Left renal pelvis (tissue), 4 donors: ENCODE measurements around the gene YOD1. TPM values are rescaled to one million over a fixed set of nuclear protein-coding genes. Genes with fewer than 3 reads are reported as not detected.

Experiments used
- DNase-seq, 4 donors: peaks; one replicate each; pipeline ENCODE4 v3.0.0-alpha.2; 2013; ENCODE audit warnings: low read depth in 4 of 4, low spot score in 3 of 4
- polyA plus RNA-seq, 4 donors: library from polyadenylated mRNA; unstranded; fragments of 120-200 nt; gene quantifications; one replicate each; pipeline ENCODE4 v1.2.1, GENCODE V29; 2013; ENCODE audit not compliant: insufficient read length in 4 of 4

YOD1 gene
- polyA plus RNA-seq, 4 donors = 9.9 to 18.8 (median 14.4) TPM

DNA sequence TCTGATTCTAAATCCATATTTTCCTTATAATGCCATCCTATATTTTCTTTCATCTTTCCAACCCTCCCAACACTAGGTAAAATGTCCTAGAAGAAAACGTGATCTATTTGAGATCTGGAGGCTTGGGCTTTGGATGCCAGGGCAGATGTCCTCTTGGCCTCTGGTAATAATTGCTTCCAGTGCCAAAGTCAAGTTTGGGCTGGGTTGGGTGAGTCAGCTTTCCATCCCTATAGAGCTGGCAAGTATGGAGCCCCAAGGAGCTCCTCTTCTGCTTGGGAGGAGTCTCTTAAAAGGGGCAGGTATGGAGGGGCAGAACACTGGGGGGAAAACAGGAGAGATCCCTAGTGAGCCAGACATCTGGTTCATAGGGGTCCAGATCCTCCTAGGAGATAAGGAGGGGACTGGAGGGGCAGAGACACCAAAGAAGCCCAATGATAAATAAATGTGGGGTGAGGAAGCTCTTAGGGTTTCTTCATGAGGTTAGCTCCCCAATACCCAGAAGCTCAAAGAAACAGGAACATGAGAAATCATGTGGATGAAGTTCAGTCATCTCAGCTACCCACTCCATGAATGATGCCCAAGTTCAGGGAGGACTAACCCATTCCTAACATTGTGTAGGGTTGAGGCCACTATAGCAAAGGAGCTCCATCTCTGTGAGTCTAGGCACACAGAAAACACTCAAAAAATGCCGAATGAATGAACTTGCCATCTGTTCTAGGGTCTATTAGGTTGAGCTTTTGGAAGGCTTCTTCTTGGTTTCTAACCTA, 21.9 kb downstream of the YOD1 start:
- DNase-seq = no peak

DNA sequence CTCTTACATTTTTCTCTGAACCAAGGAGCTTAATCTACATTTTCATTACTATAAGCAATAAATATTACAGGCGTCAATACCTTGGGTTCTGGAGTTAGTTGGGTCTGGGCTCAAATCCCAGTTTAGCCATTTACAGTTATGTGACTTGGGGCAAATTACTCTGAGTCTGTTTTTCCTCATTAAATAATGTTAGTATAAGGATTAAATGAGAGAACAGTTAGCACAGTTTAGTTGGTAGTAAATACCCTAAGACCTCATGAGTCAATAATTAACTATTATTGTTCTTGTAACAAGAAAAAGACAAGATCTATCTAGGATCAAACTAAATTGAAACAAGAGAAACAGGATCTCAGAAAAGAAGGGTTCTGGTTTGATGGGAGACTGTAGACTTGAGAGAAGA, 23.1 kb downstream of the YOD1 start:
- DNase-seq = no peak

DNA sequence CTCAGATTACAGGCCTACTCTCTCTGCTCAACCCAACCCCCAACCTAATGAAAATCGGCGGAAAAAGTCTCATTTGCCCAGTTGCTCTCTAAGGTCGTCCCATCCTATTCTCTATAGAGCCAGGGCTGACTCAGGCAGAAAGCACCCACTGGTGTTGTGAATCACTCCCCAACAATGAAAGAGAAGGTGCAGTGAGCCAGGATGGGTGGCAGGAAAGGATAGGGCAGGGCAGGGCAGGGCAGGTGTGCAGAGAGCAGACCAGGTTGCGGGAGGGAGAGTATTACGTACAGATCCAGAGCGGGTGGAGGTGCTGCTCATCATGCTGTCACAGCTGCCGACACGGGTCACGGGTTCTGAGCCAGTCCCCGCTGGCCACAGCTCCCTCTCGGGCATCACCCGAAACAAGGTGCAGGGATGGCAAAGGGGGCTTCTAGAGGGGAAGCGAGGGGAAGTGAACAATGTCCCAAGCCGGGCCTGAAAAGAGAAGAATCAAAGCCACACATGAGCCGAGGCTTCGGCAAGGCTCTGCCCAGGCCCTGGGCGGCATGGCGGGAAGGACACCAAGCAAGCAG, 23.7 kb downstream of the YOD1 start:
- no peak for DNase-seq

DNA sequence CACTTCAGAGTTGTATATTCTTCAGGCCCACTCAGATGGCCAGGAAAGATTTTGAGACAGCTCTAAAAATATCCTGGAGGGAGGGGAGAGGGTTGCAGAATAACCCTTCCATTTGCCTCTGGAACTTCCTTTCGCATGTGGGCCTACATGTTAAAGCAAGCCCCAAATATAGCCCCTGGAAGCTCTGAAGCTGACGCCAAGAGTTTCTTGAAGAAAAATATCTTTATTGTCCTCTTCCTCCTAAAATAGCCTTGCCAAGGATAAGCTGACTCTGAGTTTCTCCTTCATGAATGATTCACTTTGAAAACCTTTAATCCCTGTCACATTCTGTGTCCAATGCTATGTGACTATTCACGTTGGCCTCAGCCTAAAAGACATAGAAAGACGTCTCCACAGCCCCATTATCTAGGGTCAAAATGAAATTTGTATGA, 24.9 kb downstream of the YOD1 start:
- DNase-seq = no peak

DNA sequence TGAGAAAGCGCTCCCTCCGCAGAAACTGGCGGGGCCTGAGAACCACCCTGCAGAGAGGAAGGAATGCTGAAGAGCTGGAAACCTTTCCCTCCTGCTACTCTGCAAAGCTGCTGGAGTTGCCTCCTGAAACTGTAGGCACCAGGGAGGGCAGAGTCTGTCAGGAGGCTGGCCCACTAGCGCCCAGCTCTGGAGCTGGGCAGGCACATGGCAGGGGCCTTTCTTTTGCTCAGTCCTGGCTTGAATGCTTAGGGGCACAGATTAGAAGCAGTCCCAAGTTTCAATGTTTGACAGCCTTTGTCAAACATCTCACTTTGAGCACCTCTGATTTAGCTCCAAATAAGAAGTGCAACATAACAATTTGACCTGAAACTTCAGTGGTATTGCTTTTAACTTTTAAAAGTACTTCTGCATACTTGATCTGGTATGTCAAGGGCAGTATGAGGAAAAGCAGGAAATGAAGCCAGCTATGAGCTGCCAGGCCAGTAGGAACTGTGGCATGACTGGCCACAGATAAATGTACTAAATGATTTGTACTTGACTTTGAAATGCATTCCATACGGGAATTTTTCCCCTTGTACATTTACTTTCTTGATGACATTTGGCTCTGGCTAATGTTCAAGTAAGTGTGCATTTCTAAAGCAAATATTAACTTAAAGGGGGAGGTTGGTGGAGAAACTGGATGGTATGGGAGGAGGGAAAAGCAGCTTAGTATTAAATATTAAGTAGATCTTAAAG, 25.7 kb downstream of the YOD1 start:
- no peak for DNase-seq

DNA sequence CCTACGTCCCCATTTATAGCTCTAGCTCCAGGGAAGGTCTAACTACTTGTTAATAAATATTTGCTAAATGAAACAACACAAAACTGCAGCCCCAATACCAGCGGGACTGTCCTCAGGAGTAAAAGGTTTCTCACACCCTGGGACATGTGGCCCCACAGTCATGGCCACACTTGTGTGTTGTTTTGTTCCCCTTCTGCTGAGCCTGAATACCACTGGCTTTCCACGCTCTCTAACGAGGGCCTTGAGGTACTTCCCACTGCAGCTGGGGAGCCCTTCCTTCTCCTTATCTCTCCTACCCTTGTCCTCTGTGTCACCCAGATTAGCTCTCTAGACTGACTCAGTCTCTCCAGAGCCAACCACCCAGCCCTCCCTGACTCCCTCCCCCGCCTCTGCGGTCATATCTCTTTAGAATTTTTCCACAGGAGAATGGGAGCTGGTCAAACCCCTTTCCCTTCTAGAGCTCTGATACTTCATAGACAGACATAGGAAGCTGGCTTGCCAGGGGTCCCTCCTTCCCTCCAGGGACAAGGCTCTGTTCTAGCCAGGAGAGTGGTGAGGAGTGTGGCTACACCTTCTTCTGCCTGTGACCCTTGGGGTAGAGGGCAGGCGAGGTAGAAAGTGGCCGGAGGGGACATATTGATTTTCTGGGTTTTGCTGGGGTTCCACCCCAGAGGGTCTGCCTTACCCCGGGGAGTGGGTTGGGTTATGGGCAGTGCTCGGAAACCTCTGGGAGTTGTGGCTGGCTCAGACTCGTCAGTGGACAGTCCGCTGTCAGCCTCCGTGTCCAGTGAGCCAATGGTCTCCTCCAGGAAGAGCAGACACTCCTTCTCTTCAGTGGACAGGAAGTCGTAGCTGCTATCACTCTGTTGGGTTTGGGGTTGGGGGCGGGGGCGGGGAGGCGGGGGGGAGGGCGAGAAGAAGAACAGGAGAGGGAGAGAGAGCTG, 26.5 kb downstream of the YOD1 start:
- DNase-seq = no peak

DNA sequence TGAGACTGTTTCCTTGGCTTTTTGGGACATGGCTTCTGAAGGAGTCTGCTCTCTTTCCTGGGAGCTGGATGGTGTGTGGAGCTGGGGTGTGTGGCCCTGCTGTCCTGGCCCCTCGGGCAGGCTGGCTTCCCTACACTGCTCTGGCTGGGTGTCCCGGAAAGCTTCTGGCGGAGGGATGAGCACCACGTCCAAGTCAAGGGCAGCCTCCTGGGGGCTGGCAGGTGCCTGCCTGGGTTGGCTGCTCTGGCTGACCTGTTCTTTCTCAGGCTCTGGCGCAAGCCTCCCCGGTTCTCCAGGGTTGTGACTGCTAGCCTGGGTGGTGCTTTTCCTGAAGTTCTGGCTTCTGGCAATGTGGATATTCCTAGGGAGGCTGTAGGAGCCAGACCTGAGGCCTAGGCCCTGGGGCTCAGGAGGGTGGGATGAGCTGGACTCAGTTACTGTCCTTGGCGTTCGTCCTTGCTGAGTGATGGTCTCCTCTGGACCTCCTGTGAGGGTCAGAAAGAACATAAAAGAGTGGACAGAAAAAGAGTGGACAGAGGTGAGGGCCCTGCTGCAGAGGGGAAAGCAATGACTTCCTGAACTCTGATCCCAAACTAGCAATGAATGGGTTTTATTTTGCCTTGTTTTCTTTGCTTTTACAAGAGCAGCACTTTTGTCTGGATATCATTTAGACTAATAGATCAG, 27.9 kb downstream of the YOD1 start:
- DNase-seq = no peak

DNA sequence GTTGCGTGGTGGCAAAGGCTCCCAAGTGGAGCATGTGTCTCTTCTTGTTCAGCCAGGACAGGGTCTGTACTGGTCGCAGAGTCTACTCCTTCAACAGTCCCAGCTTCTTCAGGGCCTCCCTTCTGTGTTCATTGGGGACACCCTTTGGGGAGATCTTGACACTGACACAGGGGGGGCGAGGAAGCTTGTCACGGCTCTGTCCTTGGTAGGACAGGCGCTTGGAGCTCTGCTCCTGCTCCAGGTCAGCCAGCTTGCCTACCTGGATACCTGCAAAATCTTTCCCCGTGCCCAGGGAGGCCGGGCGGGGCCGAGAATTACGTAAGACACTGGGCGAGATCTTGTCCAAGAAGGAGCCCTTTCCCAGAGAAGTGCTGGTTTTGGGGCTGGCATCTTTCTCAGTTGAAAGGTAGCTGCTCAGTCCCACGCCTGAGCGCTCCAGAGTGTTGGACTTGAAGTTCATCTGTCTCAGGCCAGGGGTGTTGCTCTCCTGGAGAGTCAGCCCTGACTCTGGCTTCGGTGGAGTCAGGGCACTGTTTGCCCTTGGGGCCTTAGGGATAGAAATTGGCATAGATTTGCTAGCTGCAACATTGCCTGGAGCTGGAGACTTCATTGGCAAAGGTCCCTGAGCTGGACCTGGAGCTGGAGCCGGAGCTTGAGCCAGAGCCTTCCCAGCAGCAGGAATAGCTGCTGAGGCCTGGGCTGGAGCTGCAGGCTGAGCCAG, 29.0 kb downstream of the YOD1 start:
- no peak for DNase-seq

DNA sequence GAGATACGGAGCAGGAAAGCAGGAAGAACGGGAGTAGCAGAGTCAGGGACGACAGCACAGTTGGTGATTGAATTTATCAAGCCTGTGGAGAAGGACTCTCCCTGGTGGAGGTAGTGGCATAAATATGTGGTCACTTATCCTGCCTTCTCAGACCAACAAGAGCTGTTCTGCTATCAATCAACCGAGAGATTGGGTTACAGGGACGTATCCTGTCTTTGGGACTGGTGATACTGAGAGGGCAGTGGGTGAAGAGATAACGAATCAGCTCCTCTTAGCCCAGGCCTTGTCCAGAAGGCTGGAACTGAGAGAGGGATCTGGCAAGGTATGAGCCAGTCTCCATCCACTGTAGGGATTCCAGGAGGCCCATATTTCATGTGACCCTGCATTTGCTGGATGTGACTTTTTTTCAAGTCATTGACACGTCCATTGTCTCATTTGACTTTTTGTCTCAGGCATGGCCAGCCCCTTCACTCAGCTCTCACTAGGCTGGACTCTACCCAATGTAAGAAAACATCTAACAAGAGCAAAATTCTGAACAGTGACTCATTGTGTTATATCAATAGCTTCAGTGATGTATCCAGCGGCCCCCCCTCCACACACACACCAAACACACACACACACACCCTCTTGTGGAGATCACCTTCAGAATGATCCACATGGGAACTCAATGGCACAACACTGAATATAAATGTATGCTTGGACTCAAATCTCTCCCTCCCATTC, 29.7 kb downstream of the YOD1 start:
- no peak for DNase-seq

DNA sequence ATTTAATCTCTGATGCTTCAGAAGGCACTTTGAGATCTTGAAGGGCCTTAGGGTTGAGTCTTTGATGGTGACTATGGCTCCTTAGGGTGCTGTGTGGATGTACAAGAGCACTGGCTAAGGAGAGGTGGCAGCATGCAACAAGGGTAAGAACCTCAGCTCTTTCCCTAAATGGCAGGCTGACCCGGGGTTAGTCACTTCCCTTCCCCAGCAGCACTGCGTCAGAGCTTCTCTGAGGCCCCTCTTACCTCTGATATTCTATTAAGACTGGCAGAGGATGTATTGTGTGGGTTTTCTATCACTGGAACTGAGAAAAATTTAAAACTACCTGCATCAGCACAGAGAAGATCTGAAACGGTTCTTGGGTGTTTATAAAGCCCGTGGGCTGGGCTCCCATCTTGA, 30.3 kb downstream of the YOD1 start:
- no peak for DNase-seq

DNA sequence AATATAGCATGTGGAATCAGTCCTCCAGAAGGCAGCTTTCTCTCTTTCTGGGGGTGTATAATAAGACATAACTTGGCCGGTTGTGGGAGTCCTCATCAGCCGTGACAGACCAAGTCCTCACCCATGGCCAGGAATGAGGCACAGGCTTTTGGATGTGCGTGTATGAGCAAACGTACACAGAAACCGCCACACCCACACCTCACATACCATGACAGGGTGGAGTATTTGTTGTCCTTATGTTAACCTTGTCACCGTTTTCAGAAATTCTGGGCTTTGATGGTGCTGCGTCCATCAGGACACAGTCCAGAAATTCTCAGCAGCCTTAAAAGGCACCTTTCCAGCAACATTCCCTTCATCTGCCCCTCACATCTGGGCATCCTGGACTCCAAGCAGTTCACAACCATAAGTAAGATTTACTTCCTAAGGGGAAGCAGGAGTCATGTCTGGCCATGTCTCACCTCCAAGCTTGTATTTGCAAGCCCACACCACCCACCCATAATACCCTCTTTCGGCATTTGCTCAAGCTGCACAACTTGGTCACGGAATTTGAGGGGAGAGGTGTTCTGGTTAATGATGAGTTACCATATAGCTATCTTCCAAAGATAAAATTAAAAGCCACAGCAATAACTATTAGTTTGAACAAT, 30.8 kb downstream of the YOD1 start:
- no peak for DNase-seq

DNA sequence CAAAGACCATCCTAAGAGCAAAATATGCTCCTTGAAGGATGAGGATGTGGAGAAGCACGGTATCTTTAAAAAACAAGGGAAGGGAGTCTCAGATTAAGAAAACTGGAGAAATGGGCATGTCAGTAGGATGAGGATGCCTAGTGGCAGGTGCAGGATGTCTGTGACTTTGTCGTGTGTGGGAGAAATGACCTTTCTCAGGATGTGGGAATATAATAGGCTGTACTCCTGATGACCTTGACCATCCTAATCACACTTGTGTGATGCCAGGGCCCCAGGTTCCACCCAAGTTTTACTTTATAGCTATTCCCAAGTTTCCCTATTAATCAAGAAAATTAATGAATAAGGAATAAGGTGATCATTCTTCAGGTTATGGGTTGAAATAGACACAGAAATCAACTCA, 31.3 kb downstream of the YOD1 start:
- no peak for DNase-seq

DNA sequence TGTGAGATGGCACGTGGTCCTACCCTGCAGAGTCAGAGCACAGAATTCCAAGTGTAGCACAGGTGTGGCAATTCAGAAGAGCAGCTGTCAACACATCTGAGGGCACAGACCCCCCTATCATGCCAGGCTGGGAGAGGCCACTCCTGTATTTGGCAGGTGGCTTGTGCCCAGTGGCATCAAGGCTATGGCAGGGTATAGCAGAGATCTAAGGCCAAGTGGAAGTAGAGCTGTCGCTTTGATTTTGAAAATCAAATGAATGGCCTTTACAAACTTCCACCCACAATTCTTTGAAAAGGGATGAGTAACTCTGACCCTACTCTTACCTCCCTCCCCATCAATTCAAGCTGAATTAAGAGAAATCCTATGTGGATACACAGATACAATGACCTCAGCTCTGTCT, 31.8 kb downstream of the YOD1 start:
- no peak for DNase-seq

DNA sequence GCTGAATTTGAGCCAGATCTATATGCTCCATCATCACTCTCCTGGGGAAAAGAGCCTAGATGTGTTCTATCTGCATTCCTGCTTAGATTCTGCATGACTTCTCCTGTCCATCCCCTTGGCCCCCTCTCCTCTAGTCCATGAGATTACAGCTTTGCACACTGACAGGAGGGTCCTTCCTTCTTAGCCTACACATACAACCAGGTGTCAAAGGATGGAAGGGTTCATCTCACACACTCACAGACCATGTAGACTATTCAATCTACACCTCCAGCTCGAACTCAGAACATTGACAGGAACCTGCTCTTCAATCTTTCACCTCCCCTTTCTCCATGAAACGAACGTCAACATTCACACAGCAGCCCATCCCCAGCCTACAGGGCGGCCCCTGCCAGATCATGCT, 32.3 kb downstream of the YOD1 start:
- no peak for DNase-seq

DNA sequence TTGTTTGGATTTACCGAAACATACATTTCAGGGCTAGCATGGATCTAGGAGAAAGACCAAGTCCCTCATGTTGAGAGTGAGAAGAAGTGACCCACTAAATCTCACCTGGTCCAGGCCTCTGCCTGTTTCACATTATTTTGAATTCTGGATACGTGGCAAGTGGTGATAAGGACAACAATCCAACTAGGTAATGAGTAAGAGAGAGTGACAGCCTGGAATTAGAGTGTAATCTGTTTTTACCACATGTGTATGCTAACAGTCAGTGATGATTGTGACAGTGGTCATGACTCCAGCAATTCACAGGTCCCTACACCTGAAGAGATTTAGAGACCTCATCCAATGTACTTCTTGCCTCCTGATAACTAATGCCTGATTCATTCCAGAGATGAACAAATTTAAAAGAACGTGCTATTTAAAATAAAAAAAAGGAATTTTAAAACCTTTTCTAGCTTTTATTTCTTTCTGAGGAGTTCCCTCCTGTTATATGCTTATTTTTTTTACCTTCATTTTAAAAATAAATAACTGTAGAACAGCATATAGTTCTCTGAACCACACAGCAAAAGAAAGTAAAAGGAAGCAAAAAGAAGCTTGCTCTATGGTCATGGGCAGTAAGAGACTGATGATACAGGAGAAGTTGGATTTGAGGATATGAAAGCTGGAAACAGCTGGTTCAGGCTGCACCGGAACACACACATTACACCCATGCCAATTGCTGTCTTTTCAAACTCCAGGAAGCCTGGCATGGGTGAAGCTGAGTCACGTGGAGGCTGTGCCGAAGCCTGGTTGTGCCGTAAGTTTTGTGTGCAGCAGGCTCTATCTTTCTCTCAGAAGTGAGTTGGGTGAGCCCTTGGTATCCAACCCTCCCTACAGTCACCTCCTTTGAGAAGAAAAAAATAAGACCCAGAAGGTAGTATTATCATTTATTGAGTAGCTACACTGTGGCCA, 33.1 kb downstream of the YOD1 start:
- no peak for DNase-seq

DNA sequence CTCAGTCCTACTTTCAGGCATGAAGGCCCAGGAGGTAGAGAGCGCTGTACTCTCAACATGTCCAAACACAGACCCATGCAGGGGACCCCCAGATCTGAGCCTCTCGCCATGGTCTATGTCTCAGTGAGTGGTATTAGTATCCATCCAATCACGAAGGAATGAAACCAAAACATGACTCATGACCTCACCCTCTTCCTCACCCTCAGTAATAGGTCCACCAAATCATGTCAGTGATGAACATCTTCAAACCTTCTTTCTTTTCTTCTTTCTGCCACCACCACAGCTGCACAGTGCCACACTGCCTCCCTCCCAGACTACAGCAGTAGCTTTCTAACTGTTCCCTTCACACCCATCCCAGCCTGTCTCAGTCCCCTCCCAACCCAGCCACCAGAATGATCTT, 35.2 kb downstream of the YOD1 start:
- DNase-seq = no peak

DNA sequence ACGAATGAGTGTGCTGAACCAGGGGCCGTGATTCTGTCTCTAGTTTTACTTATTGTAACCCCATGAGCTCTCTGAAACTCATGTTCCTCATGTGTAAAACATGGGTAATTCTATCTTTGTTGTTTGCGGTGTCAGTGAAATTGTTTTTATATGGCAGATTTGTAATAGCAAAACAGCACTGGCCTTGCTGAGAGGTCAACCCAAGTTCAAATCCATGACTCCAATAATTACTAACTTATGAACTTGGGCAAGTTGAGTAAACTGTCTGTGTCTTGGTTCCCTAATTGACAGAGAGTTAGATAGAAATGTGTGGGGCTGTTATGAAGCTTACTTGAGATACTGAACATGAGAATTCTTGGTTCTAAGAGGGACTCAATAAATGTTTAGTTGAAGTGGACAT, 36.3 kb downstream of the YOD1 start:
- DNase-seq = no peak
